ENCODE measurements around the gene NFIC.
"Not testable (repeated sequence)": the region's sequence is repeated elsewhere in the genome, so short reads cannot be mapped to it uniquely, and the experiment has no call there.

NFIC gene

GRCh38 chr19:3411636-3412035 is 45.3 kb downstream of the NFIC start:
- no peak for DNase-seq (ENCODE audit: low read depth)
- TF ChIP-seq CTCF (IDR thresholded peaks at IDR 0.05; ENCODE audit: low read length, missing control alignments) = no peak
- H3K4me3 ChIP-seq (replicated peaks; ENCODE audit: low read depth, low read length) = no peak overlapping the region

GRCh38 chr19:3412066-3412465 is 45.7 kb downstream of the NFIC start:
- TF ChIP-seq CTCF (IDR thresholded peaks at IDR 0.05; ENCODE audit: low read length, missing control alignments) = no peak
- no peak for DNase-seq (ENCODE audit: low read depth)
- no peak overlapping the region for H3K4me3 ChIP-seq (replicated peaks; ENCODE audit: low read depth, low read length)

GRCh38 chr19:3413796-3414327 is 47.5 kb downstream of the NFIC start:
- no peak overlapping the region for H3K4me3 ChIP-seq (replicated peaks; ENCODE audit: low read depth, low read length)
- TF ChIP-seq CTCF (IDR thresholded peaks at IDR 0.05; ENCODE audit: low read length, missing control alignments) = no peak
- DNase-seq (ENCODE audit: low read depth) = no peak

GRCh38 chr19:3415695-3416094 is 49.3 kb downstream of the NFIC start:
- TF ChIP-seq CTCF (IDR thresholded peaks at IDR 0.05; ENCODE audit: low read length, missing control alignments) = no peak

GRCh38 chr19:3420244-3420755 is 53.9 kb downstream of the NFIC start:
- no peak for TF ChIP-seq CTCF (IDR thresholded peaks at IDR 0.05; ENCODE audit: low read length, missing control alignments)
- no peak overlapping the region for H3K4me3 ChIP-seq (replicated peaks; ENCODE audit: low read depth, low read length)
- DNase-seq (ENCODE audit: low read depth) = no peak

More at GRCh38 chr19:3415695-3416094, 49.3 kb downstream of the NFIC start:
- DNase-seq (ENCODE audit: low read depth) = no peak
- no peak overlapping the region for H3K4me3 ChIP-seq (replicated peaks; ENCODE audit: low read depth, low read length)

GRCh38 chr19:3420909-3421619 is 54.7 kb downstream of the NFIC start:
- DNase-seq (ENCODE audit: low read depth) = no peak
- H3K4me3 ChIP-seq (replicated peaks; ENCODE audit: low read depth, low read length) = no peak overlapping the region
- TF ChIP-seq CTCF (IDR thresholded peaks at IDR 0.05; ENCODE audit: low read length, missing control alignments) = no peak

- not testable (repeated sequence) for DNase-seq (ENCODE audit: low read depth); H3K4me3 ChIP-seq (replicated peaks; ENCODE audit: low read depth, low read length)
These were observed 55.3 kb downstream of the NFIC start for GRCh38 chr19:3421656-3422055.

All from fibroblast of pulmonary artery (primary cell).